Upper lobe of left lung (tissue), 4 donors: Measurements from ENCODE around the gene SMYD3.

Source experiments
- EP300 ChIP-seq, 4 donors: sonication (generic); formaldehyde crosslinking; IDR thresholded peaks; one replicate each; pipeline ENCODE4 v1.5.1; 2017; ENCODE audit warnings: antibody characterized with exemption in 4 of 4, control low read depth in 2 of 4
- POLR2A ChIP-seq, 4 donors: fragments of 450-650 bp; IDR thresholded peaks; one replicate each; pipeline ENCODE4 v1.5.1; 2016 to 2017; ENCODE audit warnings: antibody characterized with exemption in 4 of 4, mild to moderate bottlenecking in 2 of 4
- POLR2AphosphoS5 ChIP-seq, 2 donors: sonication (generic); formaldehyde crosslinking; IDR thresholded peaks; one replicate each; pipeline ENCODE4 v1.5.1; 2017; ENCODE audit warnings: antibody characterized with exemption in 2 of 2
- TF ChIP-seq, protein P1 (sequence below), 6 experiments: fragments of 450-650 bp in 4 of 6; fragments of 200-600 bp in 2 of 6; sonication (generic) in 2 of 6; IDR thresholded peaks; one replicate each; pipeline ENCODE4 v1.5.1; 2016 to 2019; ENCODE audit warnings: antibody characterized with exemption in 6 of 6

DNA sequence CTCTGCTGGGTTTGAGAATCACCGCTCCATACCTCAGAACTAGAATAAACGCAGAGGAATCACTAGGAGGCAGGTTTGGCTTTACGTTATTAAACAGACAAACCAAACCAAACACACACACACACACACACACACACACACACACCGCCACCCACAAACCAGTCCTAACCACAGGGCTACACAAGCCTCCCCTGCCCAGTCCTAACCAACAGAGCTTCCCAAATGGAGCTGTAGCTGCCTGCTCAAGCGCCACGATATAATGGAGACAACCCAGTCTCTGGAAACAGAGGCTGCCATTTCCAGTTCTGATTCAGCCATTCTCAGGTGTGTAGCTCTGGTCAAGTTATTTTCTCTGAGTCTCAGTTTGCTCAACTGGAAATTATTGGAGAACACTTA, 519.1 kb downstream of the SMYD3 start:
- TF ChIP-seq, protein P1, sequence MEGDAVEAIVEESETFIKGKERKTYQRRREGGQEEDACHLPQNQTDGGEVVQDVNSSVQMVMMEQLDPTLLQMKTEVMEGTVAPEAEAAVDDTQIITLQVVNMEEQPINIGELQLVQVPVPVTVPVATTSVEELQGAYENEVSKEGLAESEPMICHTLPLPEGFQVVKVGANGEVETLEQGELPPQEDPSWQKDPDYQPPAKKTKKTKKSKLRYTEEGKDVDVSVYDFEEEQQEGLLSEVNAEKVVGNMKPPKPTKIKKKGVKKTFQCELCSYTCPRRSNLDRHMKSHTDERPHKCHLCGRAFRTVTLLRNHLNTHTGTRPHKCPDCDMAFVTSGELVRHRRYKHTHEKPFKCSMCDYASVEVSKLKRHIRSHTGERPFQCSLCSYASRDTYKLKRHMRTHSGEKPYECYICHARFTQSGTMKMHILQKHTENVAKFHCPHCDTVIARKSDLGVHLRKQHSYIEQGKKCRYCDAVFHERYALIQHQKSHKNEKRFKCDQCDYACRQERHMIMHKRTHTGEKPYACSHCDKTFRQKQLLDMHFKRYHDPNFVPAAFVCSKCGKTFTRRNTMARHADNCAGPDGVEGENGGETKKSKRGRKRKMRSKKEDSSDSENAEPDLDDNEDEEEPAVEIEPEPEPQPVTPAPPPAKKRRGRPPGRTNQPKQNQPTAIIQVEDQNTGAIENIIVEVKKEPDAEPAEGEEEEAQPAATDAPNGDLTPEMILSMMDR (IDR thresholded peaks at IDR 0.05) = no peak
- TF ChIP-seq EP300 (IDR thresholded peaks at IDR 0.05) (no peak), POLR2A (IDR thresholded peaks at IDR 0.05) (no peak), POLR2AphosphoS5 (IDR thresholded peaks at IDR 0.05) (no peak)
